GM10248 (cell line): Measurements from ENCODE around the gene VCX2.
"Not testable (repeated sequence)": the region's sequence is repeated elsewhere in the genome, so short reads cannot be mapped to it uniquely, and the experiment has no call there.

ENCODE experiments used
- CTCF ChIA-PET: fragments of 300-600 bp; sonication (Branson Sonifier 250); formaldehyde crosslinking; extraction: SDS; loops from one replicate; lab custom pipeline; 2021; ENCODE audit warnings: antibody characterized with exemption; lab: Yijun Ruan, JAX
- POLR2A ChIA-PET: fragments of 350-650 bp; sonication (Branson Sonifier 250); formaldehyde crosslinking; extraction: SDS; loops from one replicate; lab custom pipeline; 2020; ENCODE audit warnings: antibody characterized with exemption; lab: Yijun Ruan, JAX
- DNase-seq: peaks from one replicate; pipeline ENCODE4 v3.0.0; 2012; ENCODE audit errors: extremely low spot score
- CTCF ChIP-seq: IDR thresholded peaks from 2 replicates; pipeline ENCODE4 v1.5.1; 2012; ENCODE audit warnings: mild to moderate bottlenecking, low read depth; ENCODE audit errors: extremely low read depth, missing control alignments, control extremely low read depth

VCX2 gene

GRCh38 chrX:8171169-8171568 is at the start of gene VCX2:
Gene VCX2, minus strand, starts transcription at chrX:8171267. Its CDS starts 624 bp downstream, at chrX:8170643.
- DNase-seq, POLR2A ChIA-PET, CTCF ChIA-PET: not testable (repeated sequence)

- POLR2A ChIA-PET = no interaction called here
- CTCF ChIA-PET = no interaction called here
- no peak for DNase-seq
- no peak for TF ChIP-seq CTCF
These were observed 33.9 kb upstream of the VCX2 start for GRCh38 chrX:8204943-8205342.

- no peak for DNase-seq
- ChIA-PET POLR2A (no interaction called here), CTCF (no interaction called here)
- TF ChIP-seq CTCF = no peak
These were observed 33.3 kb upstream of the VCX2 start for GRCh38 chrX:8204169-8204935.

- TF ChIP-seq CTCF = no peak
- POLR2A ChIA-PET = no interaction called here
- DNase-seq = no peak
- CTCF ChIA-PET = no interaction called here
These were observed 30.8 kb upstream of the VCX2 start for GRCh38 chrX:8201896-8202331.

- POLR2A ChIA-PET = no interaction called here
- CTCF ChIA-PET = no interaction called here
- DNase-seq = no peak
- no peak for TF ChIP-seq CTCF
These were observed 25.7 kb upstream of the VCX2 start for GRCh38 chrX:8196776-8197175.

- ChIA-PET POLR2A (no interaction called here), CTCF (no interaction called here)
- no peak for TF ChIP-seq CTCF
- no peak for DNase-seq
These were observed 23.1 kb upstream of the VCX2 start for GRCh38 chrX:8194216-8194615.

- CTCF ChIA-PET = no interaction called here
- no peak for TF ChIP-seq CTCF
These were observed 21.2 kb upstream of the VCX2 start for GRCh38 chrX:8192276-8192675.

More at GRCh38 chrX:8192276-8192675, 21.2 kb upstream of the VCX2 start:
- no peak for DNase-seq
- POLR2A ChIA-PET = no interaction called here
